Erythroblast (primary cell): Measurements from ENCODE around the gene ASTL.

Source experiments
- GATA1 ChIP-seq: IDR thresholded peaks from 2 replicates; pipeline ENCODE4 v1.6.1; 2011; ENCODE audit warnings: low read depth, mild to moderate bottlenecking, control low read depth, low read length, moderate library complexity
- POLR2A ChIP-seq: IDR thresholded peaks from 2 replicates; pipeline ENCODE4 v1.6.1; 2011; ENCODE audit warnings: mild to moderate bottlenecking, low read length

DNA sequence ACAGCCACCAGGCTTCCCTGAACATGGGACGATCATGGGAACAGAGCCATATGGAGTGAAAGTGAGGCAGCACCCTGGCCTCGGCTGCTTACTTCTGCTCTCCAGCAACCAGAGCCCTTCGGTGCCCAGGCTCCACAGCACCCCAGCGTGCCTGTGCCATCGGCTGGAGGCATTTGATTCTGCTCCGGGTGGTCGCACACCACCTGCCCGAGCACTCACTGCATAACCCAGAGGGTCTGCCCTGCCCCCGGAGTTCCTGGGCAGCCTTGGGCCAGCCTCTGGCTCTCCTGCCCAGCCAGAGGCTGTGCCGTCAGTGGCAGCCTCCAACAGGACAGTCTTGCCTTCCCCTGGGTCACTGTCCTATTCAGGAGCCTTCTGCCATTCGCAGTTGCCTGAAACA is 3.9 kb downstream of the ASTL start:
- TF ChIP-seq POLR2A (no peak), GATA1 (no peak)
